WTC11 (cell line): ENCODE results near the gene TXNDC5. TPM values are rescaled to one million over a fixed set of nuclear protein-coding genes. Genes with fewer than 3 reads are reported as not detected.

Experiments
- ARID4B ChIP-seq: sonication (generic); formaldehyde crosslinking; IDR thresholded peaks from 2 replicates; pipeline ENCODE4 v1.8.0; 2023; ENCODE audit warnings: missing genetic modification reagents, mild to moderate bottlenecking, borderline replicate concordance
- CREB1 ChIP-seq: sonication (generic); formaldehyde crosslinking; IDR thresholded peaks from 2 replicates; pipeline ENCODE4 v1.8.0; 2023; ENCODE audit warnings: mild to moderate bottlenecking, missing genetic modification reagents
- GTF2I ChIP-seq: fragments of 250-450 bp; sonication (Bioruptor Pico); conservative IDR thresholded peaks from 2 replicates; pipeline ENCODE4 v1.4.0; 2021; ENCODE audit warnings: mild to moderate bottlenecking
- NR2C2 ChIP-seq: sonication (generic); formaldehyde crosslinking; IDR thresholded peaks from 2 replicates; pipeline ENCODE4 v1.8.0; 2022; ENCODE audit warnings: mild to moderate bottlenecking, missing genetic modification reagents
- PREB ChIP-seq: sonication (generic); formaldehyde crosslinking; IDR thresholded peaks from 2 replicates; pipeline ENCODE4 v1.8.1; 2022; ENCODE audit warnings: mild to moderate bottlenecking, missing genetic modification reagents, moderate library complexity, borderline replicate concordance
- total RNA-seq: library from RNA; stranded (reverse); gene quantifications from 3 replicates; pipeline ENCODE4 v1.2.3, GENCODE V29; 2021

The TXNDC5 gene
- total RNA-seq, 1 experiment from 2014 or later = 141 TPM

GRCh38 chr6:7832904-7833750, 77.5 kb downstream of the TXNDC5 start (continued):
- TF ChIP-seq ARID4B (CRISPR knock-in tag) (no peak), PREB (CRISPR knock-in tag) (no peak), CREB1 (CRISPR knock-in tag) (no peak), NR2C2 (CRISPR knock-in tag) (no peak), GTF2I (no peak)

Other genes starting within 250 kb of the TXNDC5 start
- gene BMP6, start 184.7 kb downstream of the TXNDC5 start, total RNA-seq = 1.0 to 1.2 TPM (median 1.1 TPM) in 3 replicates
- gene BLOC1S5, start 153.6 kb upstream of the TXNDC5 start, total RNA-seq = 15.6 to 18.9 TPM (median 17.9 TPM) in 3 replicates
- 68.6 to 89.2 TPM (median 76.0 TPM) in 3 replicates for gene EEF1E1, start 191.8 kb upstream of the TXNDC5 start, total RNA-seq